ENCODE measurements around the gene AZI2. TPM values are rescaled to one million over a fixed set of nuclear protein-coding genes. Genes with fewer than 3 reads are reported as not detected.

Gene AZI2
- total RNA-seq, 1 donor from 2014 or later, result 54.4 TPM

GRCh38 chr3:28349469-28350000 lies 911 bp upstream of the AZI2 start:
- H3K27me3 Mint-ChIP-seq (ENCODE audit: unreplicated experiment), result no peaks in the 10 kb centered on the region
- TF ChIP-seq CTCF (IDR thresholded peaks at IDR 0.05; ENCODE audit: partially characterized antibody, unreplicated experiment), result no peak
- H3K9me3 Mint-ChIP-seq (ENCODE audit: unreplicated experiment), result peaks cover 6% of the 10 kb centered on the region
- peak overlapping the region; percentile 96 for H3K4me3 Mint-ChIP-seq (ENCODE audit: unreplicated experiment)
- DNase-seq, result no peak
- H3K4me1 Mint-ChIP-seq (ENCODE audit: low read depth, unreplicated experiment), result peaks cover 6% of the 10 kb centered on the region
- no peaks in the 10 kb centered on the region for H3K36me3 Mint-ChIP-seq (ENCODE audit: unreplicated experiment)
- peak overlapping the region; percentile 97 for H3K27ac Mint-ChIP-seq (ENCODE audit: unreplicated experiment)

- H3K4me3 Mint-ChIP-seq (ENCODE audit: unreplicated experiment), result peak overlapping the region; percentile 96
- no peaks in the 10 kb centered on the region for H3K36me3 Mint-ChIP-seq (ENCODE audit: unreplicated experiment)
- peak overlapping the region; percentile 97 for H3K27ac Mint-ChIP-seq (ENCODE audit: unreplicated experiment)
- H3K9me3 Mint-ChIP-seq (ENCODE audit: unreplicated experiment), result peaks cover 2% of the 10 kb centered on the region
- DNase-seq, result no peak
- no peak for TF ChIP-seq CTCF (IDR thresholded peaks at IDR 0.05; ENCODE audit: partially characterized antibody, unreplicated experiment)
- H3K27me3 Mint-ChIP-seq (ENCODE audit: unreplicated experiment), result no peaks in the 10 kb centered on the region
- peaks cover 6% of the 10 kb centered on the region for H3K4me1 Mint-ChIP-seq (ENCODE audit: low read depth, unreplicated experiment)
Observed at GRCh38 chr3:28348265-28348628, 377 bp downstream of the AZI2 start.

- peak; percentile 20 for DNase-seq
- Mint-ChIP-seq H3K27me3 (ENCODE audit: unreplicated experiment) (no peaks in the 10 kb centered on the region), H3K36me3 (ENCODE audit: unreplicated experiment) (no peaks in the 10 kb centered on the region), H3K4me1 (ENCODE audit: low read depth, unreplicated experiment) (peaks cover 6% of the 10 kb centered on the region), H3K27ac (ENCODE audit: unreplicated experiment) (peak overlapping the region; percentile 97), H3K9me3 (ENCODE audit: unreplicated experiment) (peaks cover 2% of the 10 kb centered on the region), H3K4me3 (ENCODE audit: unreplicated experiment) (peak overlapping the region; percentile 96)
- TF ChIP-seq CTCF (IDR thresholded peaks at IDR 0.05; ENCODE audit: partially characterized antibody, unreplicated experiment), result no peak
Observed at GRCh38 chr3:28347374-28348264, 1.0 kb downstream of the AZI2 start.

GRCh38 chr3:28345690-28346089 lies 2.9 kb downstream of the AZI2 start:
- Mint-ChIP-seq H3K27ac (ENCODE audit: unreplicated experiment) (no peak overlapping the region), H3K27me3 (ENCODE audit: unreplicated experiment) (no peaks in the 10 kb centered on the region), H3K4me3 (ENCODE audit: unreplicated experiment) (no peak overlapping the region), H3K9me3 (ENCODE audit: unreplicated experiment) (peaks cover 2% of the 10 kb centered on the region), H3K4me1 (ENCODE audit: low read depth, unreplicated experiment) (peaks cover 6% of the 10 kb centered on the region), H3K36me3 (ENCODE audit: unreplicated experiment) (no peaks in the 10 kb centered on the region)
- DNase-seq, result no peak
- TF ChIP-seq CTCF (IDR thresholded peaks at IDR 0.05; ENCODE audit: partially characterized antibody, unreplicated experiment), result no peak

- no peaks in the 10 kb centered on the region for H3K27me3 Mint-ChIP-seq (ENCODE audit: unreplicated experiment)
- TF ChIP-seq CTCF (IDR thresholded peaks at IDR 0.05; ENCODE audit: partially characterized antibody, unreplicated experiment), result no peak
- H3K9me3 Mint-ChIP-seq (ENCODE audit: unreplicated experiment), result peaks cover 2% of the 10 kb centered on the region
- H3K36me3 Mint-ChIP-seq (ENCODE audit: unreplicated experiment), result no peaks in the 10 kb centered on the region
- no peak overlapping the region for H3K27ac Mint-ChIP-seq (ENCODE audit: unreplicated experiment)
- peaks cover 6% of the 10 kb centered on the region for H3K4me1 Mint-ChIP-seq (ENCODE audit: low read depth, unreplicated experiment)
- no peak overlapping the region for H3K4me3 Mint-ChIP-seq (ENCODE audit: unreplicated experiment)
- no peak for DNase-seq
Observed at GRCh38 chr3:28343144-28343543, 5.5 kb downstream of the AZI2 start.
